GM12878 (cell line): ENCODE results near the gene FUT7. TPM values are rescaled to one million over a fixed set of nuclear protein-coding genes. Genes with fewer than 3 reads are reported as not detected.
A peak's percentile ranks its signal among the peaks of the same experiment; 100 is the strongest.

Experiments
- ATAC-seq: fragments of 200-7000 bp; cut with Tn5 transposase; 3 replicates; pipeline ENCODE4 v1.9.1; 2020; ENCODE audit warnings: mild to moderate bottlenecking, moderate library complexity
- BruUV-seq: library from RNA; stranded (reverse); fragments of 400-500 nt; replicated peaks from 2 replicates; lab custom pipeline; 2021; lab: Mats Ljungman, UMichigan
- CTCF ChIA-PET: fragments of 300-600 bp; sonication (Branson Sonifier 250); formaldehyde crosslinking; extraction: SDS; loops from one replicate; lab custom pipeline; 2021; ENCODE audit warnings: inconsistent platforms; lab: Yijun Ruan, JAX
- POLR2A ChIA-PET: fragments of 350-600 bp; formaldehyde crosslinking; extraction: SDS; loops from one replicate; lab custom pipeline; 2021; ENCODE audit warnings: inconsistent platforms; lab: Charles Lee
- RAD21 ChIA-PET: fragments of 300-600 bp; sonication (Branson Sonifier 250); formaldehyde crosslinking; loops from one replicate; lab custom pipeline; 2023; ENCODE audit warnings: antibody characterized with exemption; ENCODE audit not compliant: unreplicated experiment; lab: Charles Lee
- SMC1A ChIA-PET: fragments of 300-600 bp; sonication (Branson Sonifier 250); formaldehyde crosslinking; loops from one replicate; lab custom pipeline; 2023; ENCODE audit not compliant: unreplicated experiment, uncharacterized antibody; lab: Charles Lee
- DNase-seq: peaks from one replicate; pipeline ENCODE4 v3.0.0-alpha.2; 2011; ENCODE audit warnings: low read depth, low spot score
- FAIRE-seq: peaks from 3 replicates; lab custom pipeline; 2011; peaks lifted over from hg19 to GRCh38; lab: Jason Lieb, UNC
- H2AFZ ChIP-seq: 2 replicates; pipeline ENCODE4 v1.6.0; 2011; ENCODE audit warnings: low read depth, low read length, control low read depth; ENCODE audit not compliant: control insufficient read depth
- H3K27ac ChIP-seq: 2 replicates; pipeline ENCODE4 v1.5.1; 2011; ENCODE audit warnings: control low read depth; ENCODE audit not compliant: control insufficient read depth, insufficient read depth
- H3K27me3 ChIP-seq, 2 experiments: replicated peaks in 1 of 2; 2 replicates each; pipeline versions ENCODE4 v1.6.0 to v1.6.1; 2011; ENCODE audit warnings: low read length in 1 of 2; ENCODE audit not compliant: control insufficient read depth in 2 of 2, insufficient read depth in 2 of 2
- H3K36me3 ChIP-seq, 2 experiments: 2 replicates each; pipeline ENCODE4 v1.5.1; 2011; ENCODE audit warnings: low read length in 1 of 2; ENCODE audit not compliant: control insufficient read depth in 2 of 2, insufficient read depth in 2 of 2
- H3K4me1 ChIP-seq: 2 replicates; pipeline ENCODE4 v1.6.1; 2011; ENCODE audit warnings: mild to moderate bottlenecking, low read length, moderate library complexity, mixed read lengths; ENCODE audit not compliant: control insufficient read depth, insufficient read depth
- H3K4me2 ChIP-seq: 2 replicates; pipeline ENCODE4 v1.6.0; 2011; ENCODE audit warnings: control low read depth; ENCODE audit not compliant: control insufficient read depth, insufficient read depth
- H3K4me3 ChIP-seq: fragments of 200-600 bp; sonication (generic); 2 replicates; pipeline ENCODE4 v1.5.1; 2016
- H3K79me2 ChIP-seq: 2 replicates; pipeline ENCODE4 v1.6.0; 2011; ENCODE audit warnings: low read length; ENCODE audit not compliant: control insufficient read depth, insufficient read depth
- H3K9ac ChIP-seq: 2 replicates; pipeline ENCODE4 v1.8.0; 2011; ENCODE audit warnings: low read length, control low read depth, mixed read lengths; ENCODE audit not compliant: control insufficient read depth, insufficient read depth
- H3K9me3 ChIP-seq: replicated peaks from 3 replicates; pipeline ENCODE4 v1.5.1; 2011; ENCODE audit warnings: mild to moderate bottlenecking, low read length; ENCODE audit not compliant: control insufficient read depth, insufficient read depth
- H4K20me1 ChIP-seq: 2 replicates; pipeline ENCODE4 v1.6.0; 2011; ENCODE audit not compliant: control insufficient read depth, insufficient read depth
- BHLHE40 ChIP-seq, 2 experiments: fragments of 450-650 bp in 1 of 2; IDR thresholded peaks; 2 replicates each; pipeline ENCODE4 v1.6.1; 2011 to 2017; ENCODE audit warnings: low read depth in 2 of 2, borderline replicate concordance in 1 of 2, improper control_type of control experiment in 1 of 2, low read length in 1 of 2, mild to moderate bottlenecking in 1 of 2
- GATAD2B ChIP-seq: fragments of 450-650 bp; conservative IDR thresholded peaks from 2 replicates; pipeline ENCODE4 v1.6.1; 2017; ENCODE audit warnings: low read depth, mild to moderate bottlenecking, moderate library complexity
- PAX5 ChIP-seq: IDR thresholded peaks from 2 replicates; pipeline ENCODE4 v1.6.1; 2011; ENCODE audit warnings: low read depth, low read length, borderline replicate concordance
- POLR2AphosphoS2 ChIP-seq: IDR thresholded peaks from 2 replicates; pipeline ENCODE4 v1.6.1; 2011; ENCODE audit warnings: low read depth, mild to moderate bottlenecking, low read length, improper control_type of control experiment, moderate library complexity
- POLR2AphosphoS5 ChIP-seq: IDR thresholded peaks from 2 replicates; pipeline ENCODE4 v1.6.1; 2011; ENCODE audit warnings: mild to moderate bottlenecking, low read length, inconsistent platforms
- TARDBP ChIP-seq: IDR thresholded peaks from 2 replicates; pipeline ENCODE4 v1.6.1; 2016; ENCODE audit warnings: borderline replicate concordance
- WGBS: methylation state at CpG from one replicate; pipeline ENCODE4 v1.1.6; 2016; ENCODE audit warnings: low lambda C conversion rate; ENCODE audit not compliant: insufficient replicate concordance, insufficient coverage; ENCODE audit errors: missing lambda C conversion rate; 5-methylcytosine and 5-hydroxymethylcytosine counted together
- in situ Hi-C: fragments of 300-500 bp; cut with MboI; formaldehyde crosslinking; loops from 9 replicates; pipeline ENCODE4 v1.14.3; 2018; ENCODE audit warnings: mixed read lengths
- intact Hi-C: fragments of 100-400 bp; cut with micrococcal nuclease; formaldehyde crosslinking; loops from one replicate; pipeline ENCODE4 v1.14.2; 2022; ENCODE audit not compliant: unreplicated experiment
- polyA plus RNA-seq, 11 experiments: library from polyadenylated mRNA; depleted of rRNA in 4 of 11; unstranded in 6 of 11; stranded (reverse) in 5 of 11; fragments of >200 nt; fragmentation: Nextera tagmentation in 4 of 11; fragmentation: Illumina TruSeq in 1 of 11; extraction: Ambion mirVana in 4 of 11; extraction: Trizol in 1 of 11; gene quantifications; 1 replicate in 1 of 11; 2 replicates in 10 of 11; pipeline versions ENCODE4 v1.2.1 to v1.2.3, GENCODE V29; 2011 to 2016; ENCODE audit warnings: inconsistent platforms in 2 of 11, missing spikeins in 2 of 11, low read depth in 1 of 11
- total RNA-seq, 4 experiments: library from RNA; depleted of rRNA in 3 of 4; stranded (reverse); fragments of >200 nt in 3 of 4; fragmentation: Illumina TruSeq in 1 of 4; extraction: Trizol in 1 of 4; gene quantifications; 2 replicates each; pipeline versions ENCODE4 v1.2.1 to v1.2.3, GENCODE V29; 2013 to 2021
- TF ChIP-seq, protein P1 (sequence below): fragments of 450-650 bp; formaldehyde crosslinking; IDR thresholded peaks from 2 replicates; pipeline ENCODE4 v1.4.0; 2020; ENCODE audit warnings: mild to moderate bottlenecking, moderate library complexity

Gene FUT7
- total and polyA plus RNA-seq, 10 of the 15 experiments (the other 5 are each of a cell fraction or from before 2014, with no cell fraction given): 0.04 to 0.62 (median 0.20) TPM; not detected in 2

DNA sequence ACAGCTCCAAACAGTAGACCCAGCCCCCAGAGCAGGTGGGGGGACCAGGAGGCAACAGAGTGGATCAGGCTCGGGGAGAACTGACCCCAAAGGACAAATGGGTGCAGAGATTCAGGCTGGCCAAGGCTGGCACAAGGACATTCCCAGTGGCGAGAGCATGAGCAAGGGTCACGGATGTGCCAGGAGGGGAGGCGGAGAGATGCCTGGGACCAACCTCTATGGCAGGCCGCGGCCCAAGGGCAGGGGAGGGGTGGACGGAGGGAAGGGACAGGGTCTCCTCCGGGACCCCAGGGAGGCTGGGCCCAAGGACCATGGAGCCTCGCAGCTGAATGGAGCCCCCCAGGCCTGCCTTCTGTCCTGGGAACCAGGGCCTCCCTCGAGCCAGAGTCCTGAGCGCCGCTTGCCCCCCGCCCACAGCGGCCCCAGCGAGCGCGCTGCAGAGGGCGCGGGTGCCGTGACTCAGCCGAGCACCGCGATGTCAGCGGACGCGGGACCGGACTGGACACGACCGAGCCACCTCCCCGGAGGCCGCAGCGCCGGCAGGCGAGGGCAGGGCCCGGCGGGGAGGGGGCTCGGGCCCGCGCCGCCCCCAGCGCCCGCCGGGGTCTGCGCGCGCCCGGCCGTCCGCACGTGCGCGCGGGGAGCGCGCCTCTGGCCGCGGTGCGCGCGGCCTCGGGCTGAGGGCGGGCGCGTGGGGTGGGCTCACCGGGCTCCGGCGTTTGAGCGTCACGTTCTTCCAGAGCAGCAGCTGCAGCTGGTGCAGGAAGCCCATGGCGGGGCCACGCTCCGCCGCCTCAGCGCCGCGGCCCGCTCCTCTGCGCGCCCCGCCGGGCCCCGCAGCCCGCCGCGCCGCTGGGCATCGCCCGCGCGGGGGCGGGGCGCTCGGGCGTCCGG, 4.3 kb downstream of the FUT7 start, which contains the start of gene ABCA2:
Gene ABCA2 (minus strand): TSS at position 869 of the 894 bp plus-strand sequence. CDS start 97 bp downstream, at position 772.
- TF ChIP-seq PAX5 (0 out of 2 replicates have a peak, but pooled peaks have one; percentile 46), POLR2AphosphoS5 (no peak), POLR2AphosphoS2 (no peak), GATAD2B (peak; percentile 39; the same call in 1 of the 2 replicates), BHLHE40 (IDR thresholded peaks at IDR 0.05; ENCODE audit: borderline replicate concordance in 1 of 2, low read depth in 2 of 2, low read length in 1 of 2) (peak; percentile 1 to 61; a peak in 1 of 4 replicates), TARDBP (no peak)
- TF ChIP-seq, protein P1, sequence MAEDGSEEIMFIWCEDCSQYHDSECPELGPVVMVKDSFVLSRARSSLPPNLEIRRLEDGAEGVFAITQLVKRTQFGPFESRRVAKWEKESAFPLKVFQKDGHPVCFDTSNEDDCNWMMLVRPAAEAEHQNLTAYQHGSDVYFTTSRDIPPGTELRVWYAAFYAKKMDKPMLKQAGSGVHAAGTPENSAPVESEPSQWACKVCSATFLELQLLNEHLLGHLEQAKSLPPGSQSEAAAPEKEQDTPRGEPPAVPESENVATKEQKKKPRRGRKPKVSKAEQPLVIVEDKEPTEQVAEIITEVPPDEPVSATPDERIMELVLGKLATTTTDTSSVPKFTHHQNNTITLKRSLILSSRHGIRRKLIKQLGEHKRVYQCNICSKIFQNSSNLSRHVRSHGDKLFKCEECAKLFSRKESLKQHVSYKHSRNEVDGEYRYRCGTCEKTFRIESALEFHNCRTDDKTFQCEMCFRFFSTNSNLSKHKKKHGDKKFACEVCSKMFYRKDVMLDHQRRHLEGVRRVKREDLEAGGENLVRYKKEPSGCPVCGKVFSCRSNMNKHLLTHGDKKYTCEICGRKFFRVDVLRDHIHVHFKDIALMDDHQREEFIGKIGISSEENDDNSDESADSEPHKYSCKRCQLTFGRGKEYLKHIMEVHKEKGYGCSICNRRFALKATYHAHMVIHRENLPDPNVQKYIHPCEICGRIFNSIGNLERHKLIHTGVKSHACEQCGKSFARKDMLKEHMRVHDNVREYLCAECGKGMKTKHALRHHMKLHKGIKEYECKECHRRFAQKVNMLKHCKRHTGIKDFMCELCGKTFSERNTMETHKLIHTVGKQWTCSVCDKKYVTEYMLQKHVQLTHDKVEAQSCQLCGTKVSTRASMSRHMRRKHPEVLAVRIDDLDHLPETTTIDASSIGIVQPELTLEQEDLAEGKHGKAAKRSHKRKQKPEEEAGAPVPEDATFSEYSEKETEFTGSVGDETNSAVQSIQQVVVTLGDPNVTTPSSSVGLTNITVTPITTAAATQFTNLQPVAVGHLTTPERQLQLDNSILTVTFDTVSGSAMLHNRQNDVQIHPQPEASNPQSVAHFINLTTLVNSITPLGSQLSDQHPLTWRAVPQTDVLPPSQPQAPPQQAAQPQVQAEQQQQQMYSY (CRISPR knock-in tag): no peak
- DNase-seq (no peak), FAIRE-seq (no peak), ATAC-seq (no peak)
- peak within 1 kb of the TSS; percentile 77 for H3K4me2 ChIP-seq
- ChIA-PET SMC1A (interaction anchor here (1.8 kb wide), 1 partner anchor 80 kb away, joined by 6 read pairs; no protein-coding TSS in a partner anchor), RAD21 (interaction anchor here (0.9 to 1.5 kb wide), 3 partner anchors 31 to 161 kb away, joined by 3 to 4 read pairs (median 3); partner anchors contain the start of genes ANAPC2 and SSNA1), CTCF (interaction anchor here (1.5 to 4.7 kb wide), 5 partner anchors 8 to 185 kb away, joined by 4 to 65 read pairs (median 16); partner anchors contain the start of genes AJM1 and NPDC1), POLR2A (interaction anchor here (1.4 kb wide), 1 partner anchor 8 kb away, joined by 4 read pairs; no protein-coding TSS in a partner anchor)
- peak within 1 kb of the TSS; percentile 68 for H3K4me3 ChIP-seq
- no peaks in the 10 kb centered on the region for H3K36me3 ChIP-seq
- no peaks in the 10 kb centered on the region for H3K9me3 ChIP-seq
- H3K79me2 ChIP-seq: no peaks in the 10 kb centered on the region
- peaks cover 35% of the 10 kb centered on the region for H3K4me1 ChIP-seq
- WGBS: 15% methylated on average over 47 of the region's 95 CpGs
- intact Hi-C loops (no loop called here), in situ Hi-C loops (no loop called here)
- H3K27ac ChIP-seq: no peak within 1 kb of the TSS
- H2AFZ ChIP-seq: peak within 1 kb of the TSS; percentile 34; the same call in 1 of the 2 replicates
- peaks cover 0 to 2% of the 10 kb centered on the region in 2 experiments; a peak in 2 of 4 replicates for H3K27me3 ChIP-seq
- BruUV-seq: no TSS peak
- no peak within 1 kb of the TSS for H3K9ac ChIP-seq
- H4K20me1 ChIP-seq: no peaks in the 10 kb centered on the region
